Measurements from ENCODE around the gene VPS13C. TPM values are rescaled to one million over a fixed set of nuclear protein-coding genes. Genes with fewer than 3 reads are reported as not detected.

The VPS13C gene
- total RNA-seq, 4 donors from 2014 or later = 27.6 to 79.6 (median 30.5) TPM

- DNase-seq (no peak), ATAC-seq (no peak)
- in situ Hi-C loops (cut with MboI; ENCODE audit: low sequenced_read_pairs in 4 of 4) = no loop called here
- H3K36me3 ChIP-seq = peaks cover 0 to 16% of the 10 kb centered on the region in 2 donors
- no peak overlapping the region for H3K27ac ChIP-seq
- no peak overlapping the region for H3K4me3 ChIP-seq
- no peaks in the 10 kb centered on the region for H3K9me3 ChIP-seq
- no peaks in the 10 kb centered on the region for H3K4me1 ChIP-seq
- intact Hi-C loops (cut with DNase I; ENCODE audit: low total_unique reads) = no loop called here
- TF ChIP-seq POLR2A (IDR thresholded peaks at IDR 0.05) = no peak
- TF ChIP-seq, protein P1, sequence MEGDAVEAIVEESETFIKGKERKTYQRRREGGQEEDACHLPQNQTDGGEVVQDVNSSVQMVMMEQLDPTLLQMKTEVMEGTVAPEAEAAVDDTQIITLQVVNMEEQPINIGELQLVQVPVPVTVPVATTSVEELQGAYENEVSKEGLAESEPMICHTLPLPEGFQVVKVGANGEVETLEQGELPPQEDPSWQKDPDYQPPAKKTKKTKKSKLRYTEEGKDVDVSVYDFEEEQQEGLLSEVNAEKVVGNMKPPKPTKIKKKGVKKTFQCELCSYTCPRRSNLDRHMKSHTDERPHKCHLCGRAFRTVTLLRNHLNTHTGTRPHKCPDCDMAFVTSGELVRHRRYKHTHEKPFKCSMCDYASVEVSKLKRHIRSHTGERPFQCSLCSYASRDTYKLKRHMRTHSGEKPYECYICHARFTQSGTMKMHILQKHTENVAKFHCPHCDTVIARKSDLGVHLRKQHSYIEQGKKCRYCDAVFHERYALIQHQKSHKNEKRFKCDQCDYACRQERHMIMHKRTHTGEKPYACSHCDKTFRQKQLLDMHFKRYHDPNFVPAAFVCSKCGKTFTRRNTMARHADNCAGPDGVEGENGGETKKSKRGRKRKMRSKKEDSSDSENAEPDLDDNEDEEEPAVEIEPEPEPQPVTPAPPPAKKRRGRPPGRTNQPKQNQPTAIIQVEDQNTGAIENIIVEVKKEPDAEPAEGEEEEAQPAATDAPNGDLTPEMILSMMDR (IDR thresholded peaks at IDR 0.05 in 4 of 5, conservative IDR thresholded peaks at IDR 0.05 in 1 of 5) = no peak
- H3K27me3 ChIP-seq = no peaks in the 10 kb centered on the region
Observed at GRCh38 chr15:61935493-61935892, 124.8 kb downstream of the VPS13C start.

DNA sequence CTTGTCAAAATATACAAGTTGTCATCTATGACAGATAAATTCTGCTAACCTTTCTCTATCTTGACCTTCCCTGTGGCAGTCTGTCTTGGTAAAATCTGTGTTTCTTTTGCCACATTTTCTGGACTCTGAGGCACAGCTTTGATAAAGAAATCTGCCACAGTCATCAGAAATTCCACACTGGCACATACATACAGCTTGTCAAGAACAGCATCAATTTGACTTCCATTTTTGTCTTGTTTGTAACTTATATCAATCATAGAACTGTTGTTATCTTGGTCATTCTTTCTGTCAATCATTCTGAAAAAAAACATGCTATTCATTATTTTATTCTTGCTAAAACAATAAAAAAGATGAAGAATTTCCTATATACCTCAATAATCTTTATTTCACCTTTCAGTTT, 130.8 kb downstream of the VPS13C start:
- TF ChIP-seq POLR2A (IDR thresholded peaks at IDR 0.05) = no peak
- TF ChIP-seq, protein P1 (IDR thresholded peaks at IDR 0.05 in 4 of 5, conservative IDR thresholded peaks at IDR 0.05 in 1 of 5) = no peak
- in situ Hi-C loops (cut with MboI; ENCODE audit: low sequenced_read_pairs in 4 of 4) (no loop called here), intact Hi-C loops (cut with DNase I; ENCODE audit: low total_unique reads) (no loop called here)
- Histone ChIP-seq H3K36me3 (peaks cover 0 to 49% of the 10 kb centered on the region in 2 donors), H3K27me3 (no peaks in the 10 kb centered on the region), H3K4me1 (no peaks in the 10 kb centered on the region), H3K27ac (no peak overlapping the region), H3K4me3 (no peak overlapping the region), H3K9me3 (no peaks in the 10 kb centered on the region)
- ATAC-seq (no peak), DNase-seq (no peak)

DNA sequence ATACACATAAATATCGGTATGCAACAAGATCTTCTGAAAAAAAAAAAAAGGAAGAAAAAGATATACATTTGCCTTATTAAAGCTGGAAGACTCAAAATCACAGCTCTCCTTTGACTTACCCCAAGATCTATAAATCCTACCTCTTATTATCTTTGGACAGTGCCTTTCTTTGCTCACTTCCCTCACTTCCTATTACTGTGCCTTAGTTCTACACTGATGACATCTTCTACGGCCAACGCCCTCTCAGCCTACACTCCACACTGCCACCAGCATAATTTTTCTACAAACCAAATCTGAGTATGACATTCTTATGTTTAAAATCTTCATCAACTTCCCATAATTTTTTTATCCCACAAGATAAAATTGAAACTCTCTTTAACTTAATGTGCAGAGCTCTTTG, 137.1 kb downstream of the VPS13C start:
- Histone ChIP-seq H3K27me3 (no peaks in the 10 kb centered on the region), H3K9me3 (no peaks in the 10 kb centered on the region), H3K36me3 (peaks cover 0 to 57% of the 10 kb centered on the region in 2 donors), H3K27ac (no peak overlapping the region), H3K4me1 (no peaks in the 10 kb centered on the region), H3K4me3 (no peak overlapping the region)
- TF ChIP-seq POLR2A (IDR thresholded peaks at IDR 0.05) = no peak
- TF ChIP-seq, protein P1 (IDR thresholded peaks at IDR 0.05 in 4 of 5, conservative IDR thresholded peaks at IDR 0.05 in 1 of 5) = no peak
- ATAC-seq (no peak), DNase-seq (no peak)
- in situ Hi-C loops (cut with MboI; ENCODE audit: low sequenced_read_pairs in 4 of 4) = no loop called here
- intact Hi-C loops (cut with DNase I; ENCODE audit: low total_unique reads) = no loop called here

GRCh38 chr15:61921093-61921492, 139.2 kb downstream of the VPS13C start:
- in situ Hi-C loops (cut with MboI; ENCODE audit: low sequenced_read_pairs in 4 of 4) = no loop called here

More at GRCh38 chr15:61921093-61921492, 139.2 kb downstream of the VPS13C start:
- Histone ChIP-seq H3K27me3 (no peaks in the 10 kb centered on the region), H3K36me3 (peaks cover 0 to 48% of the 10 kb centered on the region in 2 donors), H3K27ac (no peak overlapping the region), H3K4me1 (no peaks in the 10 kb centered on the region), H3K9me3 (no peaks in the 10 kb centered on the region), H3K4me3 (no peak overlapping the region)
- intact Hi-C loops (cut with DNase I; ENCODE audit: low total_unique reads) = no loop called here
- ATAC-seq = no peak
- no peak for DNase-seq
- TF ChIP-seq, protein P1 (IDR thresholded peaks at IDR 0.05 in 4 of 5, conservative IDR thresholded peaks at IDR 0.05 in 1 of 5) = no peak
- TF ChIP-seq POLR2A (IDR thresholded peaks at IDR 0.05) = no peak
